ENCODE data around the gene HS1BP3.

DNA sequence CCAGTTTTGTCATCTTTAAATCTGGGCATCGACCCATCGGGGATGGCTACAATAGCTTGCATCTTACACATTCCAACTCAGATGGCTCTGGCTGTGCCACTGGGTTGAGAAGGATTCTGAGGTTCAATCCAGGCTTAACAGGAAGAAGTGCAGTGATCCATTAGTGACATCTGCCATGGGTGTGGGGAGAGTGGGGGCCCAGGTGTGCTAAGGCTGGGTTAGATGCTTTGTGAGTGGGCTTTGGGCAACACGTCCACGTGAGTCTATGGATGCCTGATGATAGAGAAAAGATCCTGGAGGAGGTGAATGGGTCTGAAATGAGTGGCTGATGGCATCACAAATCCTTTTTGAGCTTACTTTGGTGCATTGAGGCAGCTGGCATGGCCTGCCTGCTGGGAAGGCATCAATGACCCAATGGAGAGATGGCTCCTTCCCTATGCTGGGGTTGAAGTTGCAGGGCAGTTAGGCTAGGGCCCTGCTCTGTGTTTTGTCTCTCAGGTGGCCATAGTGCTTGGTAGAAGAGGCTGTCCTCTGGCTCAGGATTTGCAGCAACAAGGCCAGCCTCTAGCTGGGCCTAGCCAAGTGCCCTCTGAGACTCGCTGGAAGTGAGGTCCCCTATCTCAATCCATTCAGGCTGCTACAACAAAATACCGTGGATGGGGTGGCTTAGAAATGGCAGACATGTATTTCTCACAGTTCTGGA is 56.7 kb downstream of the HS1BP3 start:
- TF ChIP-seq, protein P1, sequence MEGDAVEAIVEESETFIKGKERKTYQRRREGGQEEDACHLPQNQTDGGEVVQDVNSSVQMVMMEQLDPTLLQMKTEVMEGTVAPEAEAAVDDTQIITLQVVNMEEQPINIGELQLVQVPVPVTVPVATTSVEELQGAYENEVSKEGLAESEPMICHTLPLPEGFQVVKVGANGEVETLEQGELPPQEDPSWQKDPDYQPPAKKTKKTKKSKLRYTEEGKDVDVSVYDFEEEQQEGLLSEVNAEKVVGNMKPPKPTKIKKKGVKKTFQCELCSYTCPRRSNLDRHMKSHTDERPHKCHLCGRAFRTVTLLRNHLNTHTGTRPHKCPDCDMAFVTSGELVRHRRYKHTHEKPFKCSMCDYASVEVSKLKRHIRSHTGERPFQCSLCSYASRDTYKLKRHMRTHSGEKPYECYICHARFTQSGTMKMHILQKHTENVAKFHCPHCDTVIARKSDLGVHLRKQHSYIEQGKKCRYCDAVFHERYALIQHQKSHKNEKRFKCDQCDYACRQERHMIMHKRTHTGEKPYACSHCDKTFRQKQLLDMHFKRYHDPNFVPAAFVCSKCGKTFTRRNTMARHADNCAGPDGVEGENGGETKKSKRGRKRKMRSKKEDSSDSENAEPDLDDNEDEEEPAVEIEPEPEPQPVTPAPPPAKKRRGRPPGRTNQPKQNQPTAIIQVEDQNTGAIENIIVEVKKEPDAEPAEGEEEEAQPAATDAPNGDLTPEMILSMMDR (IDR thresholded peaks at IDR 0.05; ENCODE audit: low read depth, low read length, poor library complexity, severe bottlenecking) = no peak
- no peak for TF ChIP-seq EZH2phosphoT487 (IDR thresholded peaks at IDR 0.05; ENCODE audit: borderline replicate concordance, low read length)

Measured in DOHH2 (cell line).